GM18868 (cell line): ENCODE measurements around the gene BCL2A1.
"Not testable (repeated sequence)": the region's sequence is repeated elsewhere in the genome, so short reads cannot be mapped to it uniquely, and the experiment has no call there.

Source experiments
- ATAC-seq: cut with Tn5 transposase; IDR thresholded peaks from one replicate; pipeline ENCODE4 v1.9.1; 2021; ENCODE audit warnings: mild to moderate bottlenecking, moderate library complexity; ENCODE audit not compliant: unreplicated experiment

BCL2A1 gene

DNA sequence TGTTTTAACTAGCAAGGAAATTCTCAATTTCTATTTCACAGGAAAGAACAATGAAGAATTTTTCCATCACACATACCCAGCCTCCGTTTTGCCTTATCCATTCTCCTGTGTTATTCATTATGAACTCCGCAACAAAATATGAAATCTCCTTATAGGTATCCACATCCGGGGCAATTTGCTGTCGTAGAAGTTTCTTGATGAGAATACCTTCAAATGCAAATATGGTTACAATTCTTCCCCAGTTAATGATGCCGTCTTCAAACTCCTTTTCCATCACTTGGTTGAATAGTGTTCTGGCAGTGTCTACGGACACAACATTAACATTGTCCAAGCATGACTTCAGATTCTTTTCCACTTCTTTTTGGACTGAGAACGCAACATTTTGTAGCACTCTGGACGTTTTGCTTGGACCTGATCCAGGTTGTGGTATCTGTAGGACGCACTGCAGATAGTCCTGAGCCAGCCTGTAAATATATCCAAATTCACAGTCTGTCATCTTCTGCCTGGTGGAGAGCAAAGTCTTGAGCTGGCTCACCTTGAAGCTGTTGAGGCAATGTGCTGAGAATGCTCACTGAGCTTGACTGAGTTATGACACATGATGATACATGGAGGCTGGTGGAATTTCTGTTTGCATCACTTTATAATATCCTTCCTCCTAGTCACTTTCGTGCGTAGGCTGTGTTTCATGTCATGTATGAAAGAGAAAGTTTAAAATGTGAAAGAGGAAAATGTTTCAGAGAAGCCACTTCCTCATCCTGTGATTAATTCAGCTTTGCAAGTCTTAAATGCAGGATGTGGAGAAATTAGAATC is at the start of gene BCL2A1:
BCL2A1 (minus strand) TSS at position 573 of the 811 bp plus-strand sequence; CDS start at position 496, 77 bp downstream.
- ATAC-seq: peak; percentile 71

DNA sequence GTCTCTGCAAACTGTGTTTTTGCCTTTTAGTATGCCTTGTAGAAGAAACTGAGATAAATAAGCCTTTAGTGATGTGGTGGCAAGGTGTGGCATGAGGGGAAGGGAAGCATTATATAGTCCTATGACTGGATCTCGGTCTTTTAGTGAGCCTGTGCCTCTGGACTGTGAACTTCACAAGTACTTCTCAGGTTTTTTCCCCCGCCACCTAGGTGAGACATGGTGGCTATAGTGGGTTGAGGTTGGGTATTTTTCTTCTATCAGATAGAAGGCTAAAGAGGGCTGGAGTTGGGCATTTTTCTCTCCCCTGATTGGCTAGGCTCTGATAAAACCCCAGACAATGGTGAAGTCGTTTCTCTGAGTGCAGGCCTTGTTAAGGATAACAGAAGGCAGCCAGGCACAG is 49.7 kb upstream of the BCL2A1 start:
- no peak for ATAC-seq

DNA sequence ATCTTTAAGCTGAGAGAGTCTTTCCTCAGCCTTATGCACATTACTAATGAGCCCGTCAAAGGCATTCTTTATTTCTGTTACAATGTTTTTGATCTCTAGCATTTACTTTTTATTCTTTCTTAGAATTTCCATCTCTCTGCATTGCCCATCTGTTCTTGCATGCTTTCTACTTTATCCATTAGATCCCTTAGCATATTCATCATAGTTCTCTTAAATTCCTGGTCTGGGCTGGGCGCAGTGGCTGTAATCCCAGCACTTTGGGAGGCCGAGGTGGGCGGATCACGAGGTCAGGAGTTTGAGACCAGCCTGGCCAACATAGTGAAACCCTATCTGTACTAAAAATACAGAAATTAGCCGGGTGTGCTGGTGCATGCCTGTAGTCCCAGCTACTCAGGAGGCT is 49.2 kb upstream of the BCL2A1 start:
- not testable (repeated sequence) for ATAC-seq

DNA sequence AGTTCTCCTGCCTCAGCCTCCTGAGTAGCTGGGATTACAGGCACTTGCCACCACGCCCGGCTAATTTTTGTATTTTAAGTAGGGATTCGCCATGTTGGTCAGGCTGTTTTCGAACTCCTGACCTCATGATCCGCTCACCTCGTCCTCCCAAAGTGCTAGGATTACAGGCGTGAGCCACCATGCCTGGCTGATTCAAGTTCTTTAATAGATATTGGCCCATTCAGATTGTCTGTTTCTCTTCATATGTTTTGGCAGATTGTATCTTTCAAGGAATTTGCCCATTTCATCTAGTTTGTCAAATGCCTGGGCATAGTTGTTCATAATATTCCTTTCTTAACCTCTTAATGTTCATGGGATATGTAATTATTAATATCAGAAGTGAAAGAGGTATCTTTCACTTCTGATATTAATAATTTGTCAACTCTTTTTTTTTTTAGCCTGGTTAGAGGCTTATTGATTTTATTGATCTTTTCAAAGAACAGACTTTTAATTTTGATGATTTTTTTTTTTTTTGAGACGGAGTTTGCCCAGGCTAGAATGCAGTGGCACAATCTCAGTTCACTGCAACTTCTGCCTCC is 48.3 kb upstream of the BCL2A1 start:
- ATAC-seq: no peak

DNA sequence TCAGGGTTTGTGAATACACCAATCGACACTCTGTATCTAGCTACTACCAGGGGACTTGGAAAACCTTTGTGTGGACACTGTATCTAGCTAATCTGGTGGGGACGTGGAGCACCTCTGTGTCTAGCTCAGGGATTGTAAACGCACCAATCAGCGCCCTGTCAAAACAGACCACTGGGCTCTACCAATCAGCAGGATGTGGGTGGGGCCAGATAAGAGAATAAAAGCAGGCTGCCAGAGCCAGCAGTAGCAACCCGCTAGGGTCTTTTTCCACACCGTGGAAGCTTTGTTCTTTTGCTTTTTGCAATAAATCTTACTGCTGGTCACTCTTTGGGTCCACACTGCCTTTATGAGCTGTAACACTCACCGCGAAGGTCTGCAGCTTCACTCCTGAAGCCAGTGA is 46.1 kb upstream of the BCL2A1 start:
- ATAC-seq: not testable (repeated sequence)

DNA sequence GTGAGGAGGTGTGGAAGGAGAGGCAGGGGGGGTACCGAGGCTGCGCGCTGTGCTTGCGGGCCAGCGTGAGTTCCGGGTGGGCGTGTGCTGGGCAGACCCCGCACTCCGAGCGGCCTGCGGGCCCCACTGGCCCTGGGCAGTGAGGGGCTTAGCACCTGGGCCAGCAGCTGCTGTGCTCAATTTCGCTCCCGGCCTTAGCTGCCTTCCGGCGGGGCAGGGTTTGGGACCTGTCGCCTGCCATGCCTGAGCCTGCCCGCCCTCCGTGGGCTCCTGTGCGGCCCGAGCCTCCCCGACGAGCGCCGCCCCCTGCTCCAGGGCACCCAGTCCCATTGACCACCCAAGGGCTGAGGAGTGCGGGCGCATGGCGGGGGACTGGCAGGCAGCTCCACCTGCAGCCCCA is 45.5 kb upstream of the BCL2A1 start:
- not testable (repeated sequence) for ATAC-seq

DNA sequence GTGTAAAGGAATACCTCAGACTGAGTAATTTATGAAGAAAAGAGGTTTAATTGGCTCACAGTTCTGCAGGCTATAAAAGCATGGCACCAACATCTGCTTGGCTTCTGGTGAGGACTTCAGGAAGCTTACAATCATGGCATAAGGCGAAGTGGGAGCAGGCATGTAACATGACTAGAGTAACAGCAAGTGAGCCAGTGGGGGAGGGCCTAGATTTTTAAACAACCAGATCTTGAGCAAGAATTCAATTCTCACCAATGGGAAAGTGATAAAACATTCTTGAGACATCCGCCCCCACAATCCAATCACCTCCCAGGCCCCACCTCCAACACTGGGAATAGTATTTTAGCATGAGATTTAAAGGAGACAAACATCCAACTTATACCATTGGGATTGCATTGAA is 44.2 kb upstream of the BCL2A1 start:
- no peak for ATAC-seq

DNA sequence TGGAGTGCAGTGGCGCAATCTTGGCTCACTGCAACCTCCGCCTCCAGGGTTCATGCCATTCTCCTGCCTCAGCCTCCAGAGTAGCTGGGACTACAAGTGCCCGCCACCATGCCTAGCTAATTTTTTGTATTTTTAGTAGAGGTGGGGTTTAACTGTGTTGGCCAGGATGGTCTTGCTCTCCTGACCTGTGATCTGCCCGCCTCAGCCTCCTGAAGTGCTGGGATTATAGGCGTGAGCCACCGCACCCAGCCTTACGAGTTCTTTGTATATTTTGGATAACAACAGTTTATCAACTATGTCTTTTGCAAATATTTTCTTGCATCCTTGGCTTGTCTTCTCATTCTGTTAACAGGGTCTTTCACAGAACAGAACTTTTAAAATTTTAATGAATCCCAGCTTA is 43.2 kb upstream of the BCL2A1 start:
- not testable (repeated sequence) for ATAC-seq

DNA sequence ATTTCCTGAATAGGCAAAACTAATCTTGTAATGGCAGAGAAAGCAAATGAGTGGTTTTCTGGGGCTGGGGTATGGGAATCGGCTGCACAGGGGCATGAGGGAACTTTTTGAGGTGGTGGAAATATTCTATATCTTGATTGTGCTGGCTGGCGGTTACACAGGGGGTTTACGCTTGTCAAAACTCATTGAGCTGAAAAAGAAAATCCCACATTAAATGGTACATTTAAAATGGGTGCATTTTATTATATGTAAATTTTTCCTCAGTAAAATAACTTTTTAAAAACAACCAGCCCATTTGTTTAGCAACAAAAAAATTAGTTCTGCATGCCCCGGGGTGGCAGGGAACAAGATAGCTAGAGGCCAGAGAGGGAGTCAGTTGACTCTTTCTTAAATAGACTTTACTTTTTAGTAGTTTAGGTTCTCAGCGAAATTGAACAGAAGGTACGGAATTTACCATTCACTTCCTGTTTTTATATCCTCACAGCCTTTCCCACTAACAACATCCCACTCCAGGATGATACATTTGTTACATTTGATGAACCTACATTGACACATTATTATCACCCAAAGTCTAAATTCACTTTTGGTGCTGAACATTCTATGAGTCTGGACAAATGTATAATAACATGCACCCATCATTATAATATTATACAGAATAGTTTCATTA is 41.2 kb upstream of the BCL2A1 start:
- no peak for ATAC-seq

DNA sequence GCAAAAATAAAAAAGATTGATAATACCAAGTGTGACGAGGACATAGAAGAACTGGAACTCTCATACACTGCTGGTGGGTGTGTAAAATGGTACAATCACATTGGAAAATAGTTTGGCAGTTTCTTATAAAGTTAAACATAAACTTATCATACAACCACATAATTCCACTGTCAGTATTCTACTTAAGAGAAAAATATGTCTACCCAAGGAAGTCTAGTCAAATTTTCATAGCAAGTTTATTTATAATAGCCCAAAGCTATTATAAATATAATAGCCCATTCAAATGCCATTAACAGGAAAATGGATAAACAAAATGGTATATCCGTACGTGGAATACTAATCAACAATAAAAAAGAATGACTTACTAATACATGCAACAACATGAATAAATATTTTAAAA is 40.6 kb upstream of the BCL2A1 start:
- no peak for ATAC-seq

DNA sequence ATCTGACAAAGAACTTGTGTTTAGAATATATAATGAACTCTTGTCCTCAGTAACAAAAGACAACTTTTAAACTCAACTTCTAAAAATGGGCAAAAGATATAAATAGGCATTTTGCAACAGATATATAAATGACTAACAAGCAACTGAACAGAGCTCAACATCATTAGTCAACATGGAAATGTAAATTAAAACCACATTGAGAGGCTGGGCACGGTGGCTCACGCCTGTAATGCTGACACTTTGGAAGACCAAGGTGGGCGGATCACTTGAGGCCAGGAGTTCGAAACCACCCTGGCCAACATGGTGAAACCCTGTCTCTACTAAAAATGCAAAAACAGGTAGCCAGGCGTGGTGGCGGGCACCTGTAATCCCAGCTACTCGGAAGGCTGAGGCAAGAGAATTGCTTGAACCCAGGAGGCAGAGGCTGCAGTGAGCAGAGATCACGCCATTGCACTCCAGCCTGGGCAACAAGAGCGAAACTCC is 40.1 kb upstream of the BCL2A1 start:
- ATAC-seq: peak; percentile 50

DNA sequence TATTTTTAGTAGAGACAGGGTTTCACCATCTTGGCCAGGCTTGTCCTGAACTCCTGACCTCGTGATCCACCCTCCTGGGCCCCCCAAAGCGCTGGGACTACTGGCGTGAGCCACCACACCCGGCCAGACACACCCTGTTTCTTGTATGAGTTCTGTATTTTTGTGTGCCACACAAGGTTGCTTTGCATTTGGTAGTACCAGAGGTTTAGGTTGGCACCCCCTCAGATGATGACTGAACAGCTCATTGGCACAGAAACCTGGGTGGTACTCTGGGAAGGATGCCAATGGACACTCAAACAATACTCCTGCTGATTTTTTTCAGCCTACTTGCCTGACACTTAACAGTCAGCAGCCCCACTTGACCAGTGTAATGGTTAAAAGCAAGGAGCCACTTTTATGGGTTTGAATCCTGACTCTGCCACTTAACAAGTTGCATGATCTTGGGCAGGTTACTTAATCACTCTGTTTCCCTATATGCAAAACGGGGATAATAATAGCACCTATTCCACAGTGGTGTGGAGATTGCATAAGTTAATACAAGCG is 39.2 kb upstream of the BCL2A1 start:
- no peak for ATAC-seq

DNA sequence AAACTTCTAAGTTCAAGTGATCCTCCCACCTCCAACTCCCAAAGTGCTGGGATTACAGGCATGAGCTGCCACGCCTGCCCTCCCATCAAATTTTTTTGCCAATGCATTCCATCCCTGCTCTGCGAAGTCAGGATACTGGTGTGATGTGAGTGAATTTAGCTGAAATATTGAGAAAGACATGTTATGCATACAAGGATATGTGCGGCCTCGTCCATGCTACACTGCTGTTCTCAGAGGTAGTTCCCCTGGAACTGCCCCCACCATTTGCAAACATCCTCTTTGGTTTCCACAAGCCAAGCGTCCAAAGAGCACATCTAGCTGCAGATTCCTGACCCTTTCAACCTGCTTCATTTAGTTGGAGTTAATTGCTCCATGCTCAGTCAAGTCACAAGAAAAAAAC is 36.5 kb upstream of the BCL2A1 start:
- no peak for ATAC-seq

DNA sequence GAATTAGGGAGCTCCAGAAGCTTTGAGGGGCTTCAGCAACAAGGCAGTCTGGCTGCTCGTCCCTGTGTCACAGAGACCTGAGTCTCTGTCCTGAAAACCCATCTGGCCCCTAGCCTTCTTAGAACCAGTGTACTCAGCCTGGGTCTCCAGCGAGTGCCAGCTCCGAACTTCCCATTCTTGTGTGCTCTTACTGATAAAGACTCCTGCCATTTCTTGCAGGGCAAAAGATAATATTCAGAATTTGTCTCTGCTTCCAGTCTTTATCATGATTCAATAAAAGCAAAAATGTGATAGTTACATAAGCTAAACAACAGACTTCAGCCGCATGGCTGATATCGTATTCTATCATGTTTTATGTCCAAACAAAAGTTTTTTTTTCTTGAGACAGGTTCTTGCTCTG is 36.0 kb upstream of the BCL2A1 start:
- no peak for ATAC-seq

DNA sequence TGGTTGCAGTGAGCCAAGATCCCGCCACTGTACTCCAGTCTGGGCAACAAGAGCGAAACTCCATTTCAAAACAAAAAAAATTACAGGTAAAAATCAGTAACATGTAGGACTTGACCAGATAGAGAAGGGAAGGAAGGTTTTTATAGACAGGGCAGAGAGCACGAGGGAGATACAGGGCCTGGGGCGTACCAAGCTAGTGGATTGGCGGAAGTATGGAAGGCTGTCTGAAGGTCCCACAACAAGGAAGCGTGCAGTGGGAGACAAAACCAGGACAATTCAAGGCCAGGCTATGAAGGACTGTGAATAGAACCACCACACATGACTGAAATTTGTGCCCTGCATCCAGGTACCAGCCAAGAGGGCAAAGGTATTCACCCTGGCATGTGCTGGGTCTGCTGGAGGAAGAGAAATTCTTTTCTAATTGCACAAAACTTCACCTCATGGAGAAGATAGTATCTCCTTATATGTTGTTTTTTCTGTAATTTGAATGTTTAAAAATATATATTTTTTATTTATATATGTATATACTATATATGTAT is 33.0 kb upstream of the BCL2A1 start:
- no peak for ATAC-seq

DNA sequence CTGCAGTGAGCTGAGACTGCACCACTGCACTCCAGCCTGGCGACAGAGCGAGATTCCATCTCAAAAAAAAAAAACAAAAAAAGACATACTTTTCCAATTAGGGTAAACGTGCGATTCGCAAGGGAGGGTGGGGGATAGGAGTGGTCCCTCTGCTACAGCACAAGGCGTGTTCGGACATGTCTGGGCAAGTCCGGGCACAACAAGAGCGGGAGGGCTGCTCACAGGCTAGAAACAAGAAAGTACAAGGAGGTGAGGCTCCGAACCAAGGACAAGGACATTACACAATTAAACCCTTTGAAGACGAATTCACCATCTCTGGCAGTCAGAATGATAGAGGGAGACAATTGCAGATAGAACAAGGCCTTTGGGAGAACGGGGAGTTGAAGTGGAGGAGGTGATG is 32.2 kb upstream of the BCL2A1 start:
- ATAC-seq: no peak

DNA sequence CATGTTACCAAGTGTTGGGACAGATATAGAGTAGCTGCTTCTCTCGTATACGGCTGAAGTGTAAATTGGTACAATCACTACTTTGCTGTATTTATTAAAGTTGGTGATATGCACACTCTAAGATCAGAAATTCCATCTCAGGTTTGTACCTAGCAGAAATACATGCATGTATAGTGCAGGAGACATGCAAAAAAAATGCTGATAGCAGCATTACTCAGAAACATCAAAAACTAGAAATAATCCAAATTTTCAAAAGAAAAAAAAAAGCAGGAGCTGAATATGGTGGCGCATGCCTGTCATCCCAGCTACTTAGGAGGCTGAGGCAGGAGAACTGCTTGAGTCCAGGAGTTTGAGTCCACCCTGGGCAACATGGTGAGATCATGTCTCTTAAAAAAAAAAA is 31.3 kb upstream of the BCL2A1 start:
- ATAC-seq: no peak

DNA sequence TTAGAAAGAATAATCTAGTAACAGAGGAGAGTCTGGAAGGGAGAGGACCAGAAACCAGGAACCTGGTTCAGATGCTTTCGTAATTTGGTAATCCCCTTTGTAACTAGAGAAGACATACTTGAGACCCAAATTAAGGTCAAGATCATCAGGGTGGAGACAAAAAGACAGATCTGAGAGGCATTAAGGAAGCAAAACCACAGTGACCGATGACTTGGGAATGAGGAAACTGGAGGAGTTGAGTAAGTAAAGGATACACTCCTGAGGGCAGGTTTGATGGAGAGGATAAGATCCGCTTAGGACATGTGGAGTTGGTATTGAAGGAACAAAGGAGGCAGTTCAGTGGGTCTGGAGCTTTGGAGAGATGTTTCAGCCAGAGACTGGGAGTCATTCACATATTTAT is 23.6 kb upstream of the BCL2A1 start:
- ATAC-seq: no peak

DNA sequence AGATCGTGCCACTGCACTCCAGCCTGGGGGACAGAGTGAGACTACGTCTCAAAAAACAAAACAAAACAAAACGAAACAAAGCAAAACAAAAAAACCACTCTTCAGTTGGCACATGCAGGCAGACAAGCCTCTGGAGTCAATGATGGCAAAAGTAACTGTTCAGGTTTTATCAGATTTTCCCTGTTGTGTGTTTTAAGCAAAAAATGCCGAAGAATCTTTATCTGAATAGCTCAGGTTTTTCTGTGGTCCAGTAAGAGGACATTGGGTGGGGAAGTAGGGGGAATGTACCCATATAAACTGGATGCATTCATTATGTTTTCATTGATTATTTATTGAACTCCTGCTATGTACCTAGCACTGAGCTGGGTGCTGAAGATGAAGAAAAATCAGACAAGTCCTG is 20.8 kb upstream of the BCL2A1 start:
- no peak for ATAC-seq

DNA sequence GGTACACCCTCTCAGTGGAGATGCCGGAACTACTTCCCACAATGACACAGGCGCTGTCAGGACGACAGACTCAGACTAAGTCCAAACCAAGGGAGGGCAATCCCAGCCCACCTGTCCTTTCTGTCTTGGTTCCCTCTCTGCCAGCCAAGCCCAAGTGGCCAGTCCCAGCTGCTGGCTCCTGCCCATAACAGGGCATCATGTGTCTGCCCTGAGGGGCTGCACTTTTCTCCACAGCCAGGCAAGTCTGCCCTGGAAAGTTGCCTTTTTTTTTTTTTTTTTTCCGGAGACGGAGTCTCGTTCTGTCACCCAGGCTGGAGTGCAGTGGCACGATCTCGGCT is 20.0 kb upstream of the BCL2A1 start:
- no peak for ATAC-seq

DNA sequence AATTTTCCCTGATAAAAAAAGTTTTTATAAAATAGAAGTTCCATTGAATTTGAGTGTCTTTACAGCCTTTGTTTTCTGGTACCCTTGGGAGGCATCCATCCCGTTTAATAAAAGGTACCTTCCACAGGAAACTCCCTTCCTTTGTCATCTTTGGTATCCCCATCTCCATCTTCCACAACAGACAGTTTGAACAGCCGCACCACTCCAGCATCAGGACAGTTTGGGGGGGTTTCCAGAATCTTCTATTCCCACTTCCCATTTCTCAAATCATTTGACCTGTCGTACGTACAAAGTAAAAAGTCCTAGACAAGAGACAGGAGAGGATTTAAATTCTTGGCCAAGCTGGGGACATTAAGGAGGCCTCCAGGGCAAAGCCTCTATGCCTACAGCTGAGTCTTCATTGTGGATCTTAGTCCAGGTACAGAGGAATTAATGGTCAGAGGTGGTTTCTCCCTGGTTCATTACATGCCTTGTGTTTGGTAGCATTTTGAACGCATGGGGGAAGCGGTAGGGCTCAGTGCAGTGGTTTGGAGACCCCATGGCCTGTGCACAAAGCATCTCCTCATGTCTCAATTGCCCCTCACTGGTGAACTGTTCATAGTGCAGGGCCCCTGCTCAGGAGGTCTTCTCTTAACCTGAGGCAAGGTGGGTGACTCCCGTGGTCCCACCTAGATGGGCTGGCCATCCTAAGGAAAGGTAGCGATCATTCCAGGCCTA is 19.4 kb upstream of the BCL2A1 start:
- no peak for ATAC-seq
